Natural killer cell (primary cell): ENCODE results near the gene SLC39A9. TPM values are rescaled to one million over a fixed set of nuclear protein-coding genes. Genes with fewer than 3 reads are reported as not detected.

Experiments used
- ATAC-seq, 3 donors: fragments of 150-1000 bp in 2 of 3; fragments of 200-7000 bp in 1 of 3; cut with Tn5 transposase; 1 replicate in 1 of 3; 2 replicates in 2 of 3; pipeline ENCODE4 v1.10.0; 2021; ENCODE audit warnings: mild to moderate bottlenecking in 2 of 3, moderate library complexity in 2 of 3
- DNase-seq, 2 donors: peaks; one replicate each; pipeline versions ENCODE4 v3.0.0 to v3.0.0-alpha.2; 2013 to 2021; ENCODE audit warnings: mixed read lengths in 1 of 2
- H3K27ac ChIP-seq: one replicate; pipeline ENCODE4 v1.5.1; 2013; ENCODE audit warnings: mild to moderate bottlenecking, low read length
- H3K27me3 ChIP-seq: one replicate; pipeline ENCODE4 v1.6.1; 2013; ENCODE audit warnings: low read length; ENCODE audit not compliant: control insufficient read depth, insufficient read depth
- H3K36me3 ChIP-seq: one replicate; pipeline ENCODE4 v1.6.1; 2013; ENCODE audit warnings: low read length; ENCODE audit not compliant: control insufficient read depth, insufficient read depth
- H3K4me1 ChIP-seq: one replicate; pipeline ENCODE4 v1.6.1; 2013; ENCODE audit warnings: low read length; ENCODE audit not compliant: control insufficient read depth, insufficient read depth
- H3K4me3 ChIP-seq: one replicate; pipeline ENCODE4 v1.5.1; 2013; ENCODE audit warnings: low read length
- H3K9me3 ChIP-seq: one replicate; pipeline ENCODE4 v1.6.1; 2013; ENCODE audit warnings: low read length; ENCODE audit not compliant: control insufficient read depth, insufficient read depth
- H3K27ac Mint-ChIP-seq, 2 donors: one replicate each; pipeline ENCODE4 v1.8.0; 2022; ENCODE audit warnings: mild to moderate bottlenecking in 2 of 2, mixed read lengths in 2 of 2, moderate library complexity in 1 of 2
- H3K27me3 Mint-ChIP-seq, 2 donors: one replicate each; pipeline ENCODE4 v1.8.0; 2022; ENCODE audit warnings: low read depth in 2 of 2, mixed read lengths in 2 of 2
- H3K36me3 Mint-ChIP-seq: one replicate; pipeline ENCODE4 v1.8.0; 2022; ENCODE audit warnings: mixed read lengths
- H3K4me1 Mint-ChIP-seq, 2 donors: one replicate each; pipeline ENCODE4 v1.8.0; 2022; ENCODE audit warnings: mixed read lengths in 2 of 2
- H3K4me3 Mint-ChIP-seq: one replicate; pipeline ENCODE4 v1.8.0; 2022; ENCODE audit warnings: mild to moderate bottlenecking, moderate library complexity, mixed read lengths
- H3K9me3 Mint-ChIP-seq, 2 donors: one replicate each; pipeline ENCODE4 v1.8.0; 2022; ENCODE audit warnings: mixed read lengths in 2 of 2
- WGBS: methylation state at CpG from one replicate; pipeline ENCODE4 v1.1.7; 2013; ENCODE audit warnings: missing lambda C conversion rate; ENCODE audit not compliant: insufficient coverage; 5-methylcytosine and 5-hydroxymethylcytosine counted together
- intact Hi-C: fragments of 100-400 bp; cut with micrococcal nuclease; formaldehyde crosslinking; loops from one replicate; pipeline ENCODE4 v1.14.2; 2022
- total RNA-seq, 4 donors: library from RNA; stranded (reverse); fragments of 120-200 nt in 1 of 4; gene quantifications; one replicate each; pipeline versions ENCODE4 v1.2.3 to v1.2.4, GENCODE V29; 2013 to 2022
- TF ChIP-seq, protein P1 (sequence below): fragments of 200-600 bp; IDR thresholded peaks from one replicate; pipeline ENCODE4 v1.8.0; 2022; ENCODE audit warnings: antibody characterized with exemption

The SLC39A9 gene
- total RNA-seq, 3 donors from 2014 or later (not counting 1 experiment from before 2014, with no cell fraction given), result 30.9 to 34.6 (median 33.0) TPM

DNA sequence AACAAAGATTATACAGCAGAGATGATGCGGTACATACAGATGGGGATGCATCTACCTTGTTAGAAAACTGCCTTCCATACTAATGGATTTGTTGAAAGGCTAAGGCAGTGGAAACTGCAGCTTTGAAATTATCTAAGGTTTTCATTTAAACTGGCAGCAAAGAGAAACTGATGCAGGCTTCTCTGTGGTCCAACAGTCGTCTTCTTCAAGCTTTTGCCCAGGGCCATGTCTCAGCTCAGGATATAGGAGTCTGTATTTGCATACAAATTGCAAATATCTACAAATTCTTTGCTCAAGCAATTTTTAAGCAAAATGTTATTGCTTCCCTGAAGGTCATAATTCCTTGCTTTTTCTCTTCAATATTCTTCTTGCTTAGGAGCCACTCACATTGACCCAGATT lies 34.1 kb upstream of the SLC39A9 start:
- Mint-ChIP-seq H3K4me3 (no peak overlapping the region), H3K9me3 (no peaks in the 10 kb centered on the region), H3K27me3 (peaks cover 0 to 4% of the 10 kb centered on the region in 2 donors), H3K36me3 (no peaks in the 10 kb centered on the region), H3K27ac (no peak overlapping the region), H3K4me1 (no peaks in the 10 kb centered on the region)
- no peak for DNase-seq
- no peaks in the 10 kb centered on the region for H3K36me3 ChIP-seq
- H3K27me3 ChIP-seq, result no peaks in the 10 kb centered on the region
- intact Hi-C loops, result no loop called here
- H3K4me1 ChIP-seq, result no peaks in the 10 kb centered on the region
- H3K9me3 ChIP-seq, result no peaks in the 10 kb centered on the region
- ATAC-seq, result no peak
- no peak overlapping the region for H3K4me3 ChIP-seq
- TF ChIP-seq, protein P1, sequence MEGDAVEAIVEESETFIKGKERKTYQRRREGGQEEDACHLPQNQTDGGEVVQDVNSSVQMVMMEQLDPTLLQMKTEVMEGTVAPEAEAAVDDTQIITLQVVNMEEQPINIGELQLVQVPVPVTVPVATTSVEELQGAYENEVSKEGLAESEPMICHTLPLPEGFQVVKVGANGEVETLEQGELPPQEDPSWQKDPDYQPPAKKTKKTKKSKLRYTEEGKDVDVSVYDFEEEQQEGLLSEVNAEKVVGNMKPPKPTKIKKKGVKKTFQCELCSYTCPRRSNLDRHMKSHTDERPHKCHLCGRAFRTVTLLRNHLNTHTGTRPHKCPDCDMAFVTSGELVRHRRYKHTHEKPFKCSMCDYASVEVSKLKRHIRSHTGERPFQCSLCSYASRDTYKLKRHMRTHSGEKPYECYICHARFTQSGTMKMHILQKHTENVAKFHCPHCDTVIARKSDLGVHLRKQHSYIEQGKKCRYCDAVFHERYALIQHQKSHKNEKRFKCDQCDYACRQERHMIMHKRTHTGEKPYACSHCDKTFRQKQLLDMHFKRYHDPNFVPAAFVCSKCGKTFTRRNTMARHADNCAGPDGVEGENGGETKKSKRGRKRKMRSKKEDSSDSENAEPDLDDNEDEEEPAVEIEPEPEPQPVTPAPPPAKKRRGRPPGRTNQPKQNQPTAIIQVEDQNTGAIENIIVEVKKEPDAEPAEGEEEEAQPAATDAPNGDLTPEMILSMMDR, result no peak
- WGBS, result 96% methylated on average over 2 of the region's 2 CpGs
- no peak overlapping the region for H3K27ac ChIP-seq

DNA sequence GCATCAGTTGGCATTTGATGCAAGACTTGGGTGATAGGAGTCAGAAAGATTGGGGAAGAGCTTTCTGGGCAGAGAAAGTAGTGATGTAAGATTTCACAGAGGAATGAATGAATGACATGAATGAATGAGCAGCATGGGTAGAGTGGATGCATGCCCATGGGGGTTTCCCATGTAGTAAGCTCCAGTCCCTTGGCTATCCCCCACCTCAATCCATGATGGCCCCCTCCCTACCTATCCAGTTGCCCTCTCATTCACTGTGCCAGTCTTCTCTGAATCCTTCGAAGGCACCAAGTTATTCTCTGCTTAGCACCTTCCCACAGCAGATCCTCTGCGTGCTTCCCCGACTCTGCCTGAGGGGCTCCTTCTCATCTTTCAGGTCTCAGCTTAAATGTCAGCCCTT lies 32.4 kb upstream of the SLC39A9 start:
- Histone ChIP-seq H3K27me3 (no peaks in the 10 kb centered on the region), H3K4me3 (no peak overlapping the region), H3K36me3 (no peaks in the 10 kb centered on the region), H3K27ac (no peak overlapping the region), H3K9me3 (no peaks in the 10 kb centered on the region), H3K4me1 (no peaks in the 10 kb centered on the region)
- no peak overlapping the region for H3K27ac Mint-ChIP-seq
- DNase-seq (no peak), ATAC-seq (no peak)
- no peaks in the 10 kb centered on the region for H3K9me3 Mint-ChIP-seq
- H3K4me1 Mint-ChIP-seq, result no peaks in the 10 kb centered on the region
- WGBS, result 86% methylated on average over 3 of the region's 3 CpGs
- TF ChIP-seq, protein P1, result no peak
- H3K4me3 Mint-ChIP-seq, result no peak overlapping the region
- no peaks in the 10 kb centered on the region for H3K36me3 Mint-ChIP-seq
- peaks cover 0 to 4% of the 10 kb centered on the region in 2 donors for H3K27me3 Mint-ChIP-seq
- intact Hi-C loops, result no loop called here

DNA sequence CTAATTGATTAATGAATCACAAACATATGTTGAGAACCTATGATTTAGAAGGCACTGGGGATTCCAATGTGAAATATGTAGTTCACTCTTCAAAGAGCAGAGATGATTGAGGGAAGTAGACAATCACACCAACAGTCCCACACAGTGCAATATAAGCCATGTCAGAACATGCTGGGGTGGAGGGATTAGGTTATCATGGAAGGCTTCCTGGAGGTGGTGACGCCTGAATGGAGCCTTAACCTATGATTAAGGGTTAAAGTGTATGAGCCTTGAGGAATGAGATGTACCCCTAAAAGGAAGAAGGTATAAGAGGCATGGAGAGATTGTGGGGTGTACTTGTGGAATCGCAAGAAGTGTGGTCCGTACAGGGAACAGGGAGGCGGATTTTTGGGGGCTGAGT lies 31.7 kb upstream of the SLC39A9 start:
- Histone ChIP-seq H3K4me3 (no peak overlapping the region), H3K4me1 (no peaks in the 10 kb centered on the region), H3K9me3 (no peaks in the 10 kb centered on the region), H3K36me3 (no peaks in the 10 kb centered on the region), H3K27ac (no peak overlapping the region), H3K27me3 (no peaks in the 10 kb centered on the region)
- intact Hi-C loops, result no loop called here
- H3K4me3 Mint-ChIP-seq, result no peak overlapping the region
- H3K4me1 Mint-ChIP-seq, result no peaks in the 10 kb centered on the region
- WGBS, result 97% methylated on average over 4 of the region's 4 CpGs
- DNase-seq (no peak), ATAC-seq (no peak)
- no peaks in the 10 kb centered on the region for H3K9me3 Mint-ChIP-seq
- H3K27ac Mint-ChIP-seq, result no peak overlapping the region
- no peaks in the 10 kb centered on the region for H3K36me3 Mint-ChIP-seq
- H3K27me3 Mint-ChIP-seq, result peaks cover 0 to 4% of the 10 kb centered on the region in 2 donors
- TF ChIP-seq, protein P1, result no peak

DNA sequence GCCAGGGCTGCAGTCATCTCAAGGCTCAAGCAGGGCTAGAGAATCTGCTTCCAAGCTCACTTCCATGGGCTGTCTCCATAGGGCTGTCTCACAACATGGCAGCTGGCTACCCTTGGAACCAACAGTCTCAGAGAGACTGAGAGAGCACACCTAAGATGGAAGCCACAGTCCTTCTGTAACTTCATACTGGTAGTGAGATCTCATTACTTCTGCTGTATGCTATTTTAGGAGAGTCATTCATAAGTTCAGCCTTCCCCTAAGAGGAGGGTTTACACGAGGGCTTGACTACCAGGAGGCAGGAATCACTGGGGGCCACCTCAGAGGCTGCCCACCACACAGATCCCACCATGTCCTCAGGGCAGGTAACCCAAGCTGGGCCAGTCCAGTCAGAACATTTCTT lies 30.1 kb upstream of the SLC39A9 start:
- H3K4me1 ChIP-seq, result no peaks in the 10 kb centered on the region
- peaks cover 0 to 4% of the 10 kb centered on the region in 2 donors for H3K27me3 Mint-ChIP-seq
- H3K4me3 Mint-ChIP-seq, result no peak overlapping the region
- DNase-seq (no peak), ATAC-seq (no peak)
- no peaks in the 10 kb centered on the region for H3K9me3 ChIP-seq
- intact Hi-C loops, result no loop called here
- no peak overlapping the region for H3K27ac ChIP-seq
- TF ChIP-seq, protein P1, result no peak
- no peaks in the 10 kb centered on the region for H3K4me1 Mint-ChIP-seq
- no peak overlapping the region for H3K4me3 ChIP-seq
- no peaks in the 10 kb centered on the region for H3K9me3 Mint-ChIP-seq
- no peaks in the 10 kb centered on the region for H3K36me3 ChIP-seq
- H3K27ac Mint-ChIP-seq, result no peak overlapping the region
- H3K36me3 Mint-ChIP-seq, result no peaks in the 10 kb centered on the region
- no peaks in the 10 kb centered on the region for H3K27me3 ChIP-seq
- WGBS, result 91% methylated on average over 1 of the region's 1 CpG
